HCT116 (cell line): ENCODE data around the gene SERGEF. TPM values are rescaled to one million over a fixed set of nuclear protein-coding genes. Genes with fewer than 3 reads are reported as not detected.
"Not testable (repeated sequence)": the region's sequence is repeated elsewhere in the genome, so short reads cannot be mapped to it uniquely, and the experiment has no call there.

Source experiments
- ATAC-seq: fragments of 200-7000 bp; cut with Tn5 transposase; 2 replicates; pipeline ENCODE4 v1.9.1; 2020; ENCODE audit warnings: mild to moderate bottlenecking, moderate library complexity
- BruUV-seq: library from RNA; stranded (reverse); fragments of 400-500 nt; replicated peaks from 2 replicates; lab custom pipeline; 2021; lab: Mats Ljungman, UMichigan
- CTCF ChIA-PET: fragments of 300-600 bp; sonication (Branson Sonifier 250); formaldehyde crosslinking; loops from one replicate; lab custom pipeline; 2021; ENCODE audit warnings: antibody characterized with exemption; lab: Charles Lee
- POLR2A ChIA-PET: fragments of 300-600, 350-600 bp; sonication (Branson Sonifier 250); formaldehyde crosslinking; loops from one replicate; lab custom pipeline; 2021; ENCODE audit warnings: antibody characterized with exemption; lab: Charles Lee
- RAD21 ChIA-PET, 2 experiments: fragments of 300-600 bp; sonication (Branson Sonifier 250); formaldehyde crosslinking; loops; one replicate each; lab custom pipeline; 2023; ENCODE audit warnings: low total read pairs in 2 of 2; ENCODE audit not compliant: uncharacterized antibody in 2 of 2, unreplicated experiment in 2 of 2, low non-redundant PET in 1 of 2; lab: Charles Lee
- DNase-seq: peaks from one replicate; pipeline ENCODE4 v3.0.0-alpha.2; 2010; ENCODE audit warnings: low read depth, low spot score
- H2AFZ ChIP-seq: fragments of 200-600 bp; shearing (Covaris generic), sonication (generic); 2 replicates; pipeline ENCODE4 v1.6.1; 2017; ENCODE audit warnings: low read depth, mixed run types, mixed read lengths, antibody characterized with exemption, low read length; ENCODE audit not compliant: poor library complexity, severe bottlenecking
- H3K27ac ChIP-seq: 2 replicates; pipeline ENCODE4 v1.5.1; 2012; ENCODE audit warnings: low read depth, low read length
- H3K27me3 ChIP-seq: fragments of 200-600 bp; sonication (generic); 2 replicates; pipeline ENCODE4 v1.6.1; 2016; ENCODE audit warnings: mixed run types, low read length, mixed read lengths; ENCODE audit not compliant: insufficient read depth
- H3K36me3 ChIP-seq, 2 experiments: fragments of 200-500 bp in 1 of 2; fragments of 200-600 bp in 1 of 2; sonication (Bioruptor generic) in 1 of 2; sonication (generic) in 1 of 2; 2 replicates each; pipeline versions ENCODE4 v1.5.1 to v1.6.1; 2014 to 2016; ENCODE audit warnings: low read length in 2 of 2, inconsistent platforms in 1 of 2, mixed read lengths in 1 of 2, mixed run types in 1 of 2; ENCODE audit not compliant: insufficient read depth in 2 of 2, control insufficient read depth in 1 of 2
- H3K4me1 ChIP-seq, 2 experiments: fragments of 200-600 bp in 1 of 2; sonication (generic) in 1 of 2; 2 replicates each; pipeline versions ENCODE4 v1.5.1 to v1.6.1; 2012 to 2017; ENCODE audit warnings: low read length in 2 of 2, inconsistent platforms in 1 of 2, mild to moderate bottlenecking in 1 of 2, mixed read lengths in 1 of 2, mixed run types in 1 of 2, moderate library complexity in 1 of 2; ENCODE audit not compliant: insufficient read depth in 2 of 2, control insufficient read depth in 1 of 2
- H3K4me2 ChIP-seq: fragments of 200-600 bp; sonication (generic); 2 replicates; pipeline ENCODE4 v1.6.1; 2017; ENCODE audit warnings: mixed run types, low read length, mixed read lengths
- H3K4me3 ChIP-seq, 2 experiments: fragments of 200-600 bp in 1 of 2; sonication (generic) in 1 of 2; replicated peaks in 1 of 2; 2 replicates each; pipeline ENCODE4 v1.5.1; 2011 to 2016; ENCODE audit warnings: low read length in 2 of 2, control low read depth in 1 of 2, low read depth in 1 of 2, mild to moderate bottlenecking in 1 of 2, mixed read lengths in 1 of 2, mixed run types in 1 of 2
- H3K79me2 ChIP-seq: fragments of 200-600 bp; sonication (generic); 2 replicates; pipeline ENCODE4 v1.6.1; 2017; ENCODE audit warnings: mild to moderate bottlenecking, mixed run types, low read length, moderate library complexity, mixed read lengths; ENCODE audit not compliant: insufficient read depth
- H3K9ac ChIP-seq: fragments of 200-600 bp; sonication (generic); 2 replicates; pipeline ENCODE4 v1.6.1; 2016; ENCODE audit warnings: low read length, mixed read lengths
- H3K9me2 ChIP-seq: fragments of 200-600 bp; sonication (generic), shearing (Covaris generic); 2 replicates; pipeline ENCODE4 v1.6.1; 2017; ENCODE audit warnings: mixed run types, mild to moderate bottlenecking, moderate library complexity; ENCODE audit not compliant: insufficient read depth
- H3K9me3 ChIP-seq, 2 experiments: fragments of 200-500 bp in 1 of 2; fragments of 200-600 bp in 1 of 2; sonication (Bioruptor generic) in 1 of 2; sonication (generic) in 1 of 2; 2 replicates each; pipeline ENCODE4 v1.6.1; 2014 to 2017; ENCODE audit warnings: low read length in 2 of 2, mixed read lengths in 2 of 2, inconsistent platforms in 1 of 2, low read depth in 1 of 2, mild to moderate bottlenecking in 1 of 2, mixed run types in 1 of 2, moderate library complexity in 1 of 2; ENCODE audit not compliant: control insufficient read depth in 1 of 2, insufficient read depth in 1 of 2
- H4K20me1 ChIP-seq: fragments of 200-600 bp; sonication (generic), shearing (Covaris generic); 2 replicates; pipeline ENCODE4 v1.6.1; 2017; ENCODE audit warnings: mixed run types, mild to moderate bottlenecking, moderate library complexity; ENCODE audit not compliant: insufficient read depth
- CEBPB ChIP-seq: IDR thresholded peaks from 2 replicates; pipeline ENCODE4 v1.6.1; 2012; ENCODE audit warnings: low read depth
- ELF1 ChIP-seq: IDR thresholded peaks from 2 replicates; pipeline ENCODE4 v1.6.1; 2012; ENCODE audit warnings: low read depth, borderline replicate concordance
- POLR2AphosphoS5 ChIP-seq: IDR thresholded peaks from 2 replicates; pipeline ENCODE4 v1.6.1; 2011; ENCODE audit warnings: mild to moderate bottlenecking, low read depth, low read length, moderate library complexity
- TCF7L2 ChIP-seq: IDR thresholded peaks from 2 replicates; pipeline ENCODE4 v1.7.0; 2011; ENCODE audit warnings: borderline replicate concordance, inconsistent platforms; ENCODE audit not compliant: insufficient read depth, insufficient read length; ENCODE audit errors: extremely low read depth
- intact Hi-C: fragments of 100-400 bp; cut with micrococcal nuclease; formaldehyde crosslinking; loops from 2 replicates; pipeline ENCODE4 v1.10.0; 2022
- total RNA-seq: library from RNA; stranded (reverse); gene quantifications from one replicate; pipeline ENCODE4 v1.2.1, GENCODE V29; 2021; ENCODE audit not compliant: unreplicated experiment
- TF ChIP-seq, protein P1 (sequence below): IDR thresholded peaks from 2 replicates; pipeline ENCODE4 v1.6.1; 2011; ENCODE audit warnings: mild to moderate bottlenecking, low read length, moderate library complexity; ENCODE audit not compliant: insufficient replicate concordance; ENCODE audit errors: extremely low read depth
- TF ChIP-seq, protein P2 (sequence below): IDR thresholded peaks from 2 replicates; pipeline ENCODE4 v1.6.1; 2012

SERGEF gene
- total RNA-seq, 1 experiment from 2014 or later = 32.8 TPM

GRCh38 chr11:17896496-17897151 lies 116.2 kb downstream of the SERGEF start:
- H3K4me1 ChIP-seq, BruUV-seq, H2AFZ ChIP-seq, RAD21 ChIA-PET, ATAC-seq, H3K27ac ChIP-seq, H3K27me3 ChIP-seq, H3K9ac ChIP-seq, H3K79me2 ChIP-seq, CTCF ChIA-PET, H3K4me3 ChIP-seq, POLR2A ChIA-PET, H3K36me3 ChIP-seq, H3K4me2 ChIP-seq, H3K9me2 ChIP-seq, H4K20me1 ChIP-seq, DNase-seq, intact Hi-C loops, H3K9me3 ChIP-seq: not testable (repeated sequence)

DNA sequence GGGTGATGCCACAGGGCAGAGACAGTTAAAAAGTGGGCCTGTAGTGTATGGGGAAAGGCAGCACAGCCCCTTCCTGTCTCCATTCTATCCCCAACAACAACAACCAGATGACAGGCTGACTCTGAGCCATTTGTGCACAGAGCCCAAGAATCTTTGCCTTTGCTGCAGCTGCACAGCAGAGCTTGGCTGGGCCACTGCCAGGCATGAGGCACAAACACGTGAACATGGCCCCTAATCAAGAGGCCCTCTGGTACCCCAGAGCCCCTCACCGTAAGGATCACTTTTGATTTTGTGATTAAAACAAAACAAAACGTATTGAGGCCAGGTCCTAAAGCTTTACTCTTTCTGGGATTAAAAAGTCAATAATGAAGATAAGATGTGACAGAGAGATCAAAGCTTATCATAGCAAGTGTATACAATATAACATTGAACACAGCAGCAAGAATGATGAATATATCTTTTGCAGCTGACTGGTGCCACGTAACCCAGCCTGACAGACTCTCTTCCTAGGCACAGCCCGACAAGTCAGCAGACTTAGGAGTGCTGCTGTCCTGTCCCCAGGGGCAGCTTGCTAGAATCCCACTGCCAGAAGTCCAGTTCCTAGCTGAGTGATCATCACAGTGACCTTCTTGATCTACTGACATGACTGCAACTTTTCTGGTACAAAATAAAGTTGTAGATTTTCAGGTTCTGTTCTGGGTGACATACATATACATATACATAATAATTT lies 117.8 kb downstream of the SERGEF start:
- Histone ChIP-seq H3K9me3 (no peaks in the 10 kb centered on the region), H3K4me1 (peaks cover 4 to 5% of the 10 kb centered on the region in 2 experiments; a peak in 2 of 4 replicates), H3K36me3 (no peaks in the 10 kb centered on the region), H3K4me2 (no peak overlapping the region), H3K4me3 (no peak overlapping the region), H3K9ac (no peak overlapping the region), H3K27ac (no peak overlapping the region), H4K20me1 (no peaks in the 10 kb centered on the region)
- intact Hi-C loops = no loop called here
- POLR2A ChIA-PET = no interaction called here
- ATAC-seq (no peak), DNase-seq (no peak)
- no TSS peak for BruUV-seq
- no peak for TF ChIP-seq TCF7L2
- TF ChIP-seq POLR2AphosphoS5 = no peak
- TF ChIP-seq CEBPB = no peak
- TF ChIP-seq ELF1 = no peak
- TF ChIP-seq, protein P1, sequence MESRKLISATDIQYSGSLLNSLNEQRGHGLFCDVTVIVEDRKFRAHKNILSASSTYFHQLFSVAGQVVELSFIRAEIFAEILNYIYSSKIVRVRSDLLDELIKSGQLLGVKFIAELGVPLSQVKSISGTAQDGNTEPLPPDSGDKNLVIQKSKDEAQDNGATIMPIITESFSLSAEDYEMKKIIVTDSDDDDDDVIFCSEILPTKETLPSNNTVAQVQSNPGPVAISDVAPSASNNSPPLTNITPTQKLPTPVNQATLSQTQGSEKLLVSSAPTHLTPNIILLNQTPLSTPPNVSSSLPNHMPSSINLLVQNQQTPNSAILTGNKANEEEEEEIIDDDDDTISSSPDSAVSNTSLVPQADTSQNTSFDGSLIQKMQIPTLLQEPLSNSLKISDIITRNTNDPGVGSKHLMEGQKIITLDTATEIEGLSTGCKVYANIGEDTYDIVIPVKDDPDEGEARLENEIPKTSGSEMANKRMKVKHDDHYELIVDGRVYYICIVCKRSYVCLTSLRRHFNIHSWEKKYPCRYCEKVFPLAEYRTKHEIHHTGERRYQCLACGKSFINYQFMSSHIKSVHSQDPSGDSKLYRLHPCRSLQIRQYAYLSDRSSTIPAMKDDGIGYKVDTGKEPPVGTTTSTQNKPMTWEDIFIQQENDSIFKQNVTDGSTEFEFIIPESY = no peak
- TF ChIP-seq, protein P2, sequence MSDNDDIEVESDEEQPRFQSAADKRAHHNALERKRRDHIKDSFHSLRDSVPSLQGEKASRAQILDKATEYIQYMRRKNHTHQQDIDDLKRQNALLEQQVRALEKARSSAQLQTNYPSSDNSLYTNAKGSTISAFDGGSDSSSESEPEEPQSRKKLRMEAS = no peak
- TF ChIP-seq, all 23 proteins: peak for 0
- Histone ChIP-seq H3K79me2 (no peaks in the 10 kb centered on the region), H2AFZ (no peak overlapping the region), H3K27me3 (no peaks in the 10 kb centered on the region), H3K9me2 (no peaks in the 10 kb centered on the region)
- CTCF ChIA-PET = interaction anchor here (1.0 to 2.2 kb wide), 2 partner anchors 74 to 164 kb away, joined by 3 to 5 read pairs; no protein-coding TSS in a partner anchor
- RAD21 ChIA-PET = no interaction called here
